ACC112 (cell line): Measurements from ENCODE around the gene U2AF2.

Source experiments
- H2AFZ ChIP-seq: fragments of 200-600 bp; sonication (generic); one replicate; pipeline ENCODE4 v1.6.0; 2017; ENCODE audit warnings: antibody characterized with exemption, low read length; ENCODE audit not compliant: unreplicated experiment
- H3K27ac ChIP-seq: fragments of 200-600 bp; sonication (generic); 2 replicates; pipeline ENCODE4 v1.5.1; 2014; ENCODE audit warnings: low read depth, mild to moderate bottlenecking, antibody characterized with exemption, low read length, moderate library complexity
- H3K27me3 ChIP-seq: fragments of 200-600 bp; sonication (generic); 2 replicates; pipeline ENCODE4 v1.6.1; 2014; ENCODE audit warnings: mild to moderate bottlenecking, antibody characterized with exemption, low read length, moderate library complexity, mixed read lengths; ENCODE audit not compliant: insufficient read depth
- H3K36me3 ChIP-seq: fragments of 200-600 bp; sonication (generic); 2 replicates; pipeline ENCODE4 v1.6.1; 2016; ENCODE audit warnings: mild to moderate bottlenecking, antibody characterized with exemption, low read length, moderate library complexity, mixed read lengths; ENCODE audit not compliant: insufficient read depth
- H3K4me1 ChIP-seq: fragments of 200-600 bp; sonication (generic); one replicate; pipeline ENCODE4 v1.6.1; 2016; ENCODE audit warnings: low read length, mixed read lengths; ENCODE audit not compliant: insufficient read depth, unreplicated experiment, control insufficient read depth
- H3K4me3 ChIP-seq: fragments of 200-600 bp; sonication (generic); 2 replicates; pipeline ENCODE4 v1.5.1; 2014; ENCODE audit warnings: mild to moderate bottlenecking, low read depth, low read length
- H3K79me2 ChIP-seq: fragments of 200-600 bp; sonication (generic); one replicate; pipeline ENCODE4 v1.6.0; 2016; ENCODE audit warnings: low read length; ENCODE audit not compliant: control insufficient read depth, unreplicated experiment, insufficient read depth

The U2AF2 gene

DNA sequence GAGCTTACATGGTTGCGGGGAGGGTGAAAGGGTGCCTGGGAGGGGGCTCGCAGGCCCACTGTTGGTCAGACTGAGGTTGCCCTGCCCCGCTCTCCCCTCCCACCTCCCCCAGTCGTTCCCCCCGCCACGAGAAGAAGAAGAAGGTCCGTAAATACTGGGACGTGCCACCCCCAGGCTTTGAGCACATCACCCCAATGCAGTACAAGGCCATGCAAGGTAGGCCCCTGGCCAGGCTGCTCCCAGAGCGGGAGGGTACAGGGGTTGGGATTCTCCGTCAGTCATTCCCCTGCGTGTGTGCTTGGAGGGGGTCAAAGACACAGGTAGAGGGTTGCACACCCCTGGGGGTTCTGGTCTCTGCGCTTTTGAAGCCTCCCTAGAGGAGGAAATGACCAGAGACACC, 5.6 kb downstream of the U2AF2 start:
- Histone ChIP-seq H3K36me3 (no peaks in the 10 kb centered on the region; the same call in 1 of the 2 replicates), H3K27me3 (no peaks in the 10 kb centered on the region), H3K4me3 (no peak overlapping the region), H3K27ac (no peak overlapping the region), H3K4me1 (peaks cover 23% of the 10 kb centered on the region), H3K79me2 (peaks cover 78% of the 10 kb centered on the region), H2AFZ (no peak overlapping the region)

DNA sequence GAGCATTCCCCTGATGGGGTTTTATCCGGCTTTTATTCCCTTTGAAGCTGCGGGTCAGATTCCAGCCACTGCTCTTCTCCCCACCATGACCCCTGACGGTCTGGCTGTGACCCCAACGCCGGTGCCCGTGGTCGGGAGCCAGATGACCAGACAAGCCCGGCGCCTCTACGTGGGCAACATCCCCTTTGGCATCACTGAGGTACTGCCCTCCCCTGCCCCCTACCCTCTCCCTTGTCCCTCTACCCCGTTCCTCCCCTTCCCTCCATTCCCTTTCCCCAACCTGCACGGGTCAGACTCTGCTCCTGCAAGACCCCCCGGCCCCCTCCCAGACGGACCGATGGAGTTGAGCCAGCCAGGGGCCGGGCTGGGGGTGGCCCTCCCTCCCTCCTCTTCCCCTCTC, 6.2 kb downstream of the U2AF2 start:
- Histone ChIP-seq H3K79me2 (peaks cover 75% of the 10 kb centered on the region), H3K27ac (no peak overlapping the region), H3K27me3 (no peaks in the 10 kb centered on the region), H2AFZ (no peak overlapping the region), H3K4me3 (no peak overlapping the region), H3K36me3 (no peaks in the 10 kb centered on the region; the same call in 1 of the 2 replicates), H3K4me1 (peaks cover 23% of the 10 kb centered on the region)

DNA sequence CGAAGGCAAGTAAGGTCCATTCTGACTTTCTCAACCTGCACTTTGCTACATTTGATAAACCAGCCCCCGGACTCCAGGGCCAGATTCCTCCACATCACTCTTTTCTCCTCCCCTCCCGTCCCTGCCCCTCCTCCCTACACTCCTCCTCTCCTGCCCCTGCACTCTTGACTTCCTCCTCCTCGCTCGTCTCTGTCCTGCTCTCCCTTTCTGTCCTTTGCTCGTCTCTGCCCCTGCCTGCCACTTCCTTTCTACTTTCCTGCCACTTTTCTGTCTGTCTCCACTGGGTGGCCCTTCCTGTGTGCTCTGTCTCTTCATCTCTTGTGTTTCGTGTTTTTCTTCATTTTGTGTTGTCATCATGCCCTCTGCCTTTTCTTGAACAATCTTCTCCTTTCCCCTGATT, 7.0 kb downstream of the U2AF2 start:
- no peaks in the 10 kb centered on the region for H3K27me3 ChIP-seq
- no peak overlapping the region for H2AFZ ChIP-seq
- peaks cover 2% of the 10 kb centered on the region; the same call in 1 of the 2 replicates for H3K36me3 ChIP-seq
- peaks cover 19% of the 10 kb centered on the region for H3K4me1 ChIP-seq
- H3K4me3 ChIP-seq, result no peak overlapping the region
- H3K79me2 ChIP-seq, result peaks cover 73% of the 10 kb centered on the region
- no peak overlapping the region for H3K27ac ChIP-seq

DNA sequence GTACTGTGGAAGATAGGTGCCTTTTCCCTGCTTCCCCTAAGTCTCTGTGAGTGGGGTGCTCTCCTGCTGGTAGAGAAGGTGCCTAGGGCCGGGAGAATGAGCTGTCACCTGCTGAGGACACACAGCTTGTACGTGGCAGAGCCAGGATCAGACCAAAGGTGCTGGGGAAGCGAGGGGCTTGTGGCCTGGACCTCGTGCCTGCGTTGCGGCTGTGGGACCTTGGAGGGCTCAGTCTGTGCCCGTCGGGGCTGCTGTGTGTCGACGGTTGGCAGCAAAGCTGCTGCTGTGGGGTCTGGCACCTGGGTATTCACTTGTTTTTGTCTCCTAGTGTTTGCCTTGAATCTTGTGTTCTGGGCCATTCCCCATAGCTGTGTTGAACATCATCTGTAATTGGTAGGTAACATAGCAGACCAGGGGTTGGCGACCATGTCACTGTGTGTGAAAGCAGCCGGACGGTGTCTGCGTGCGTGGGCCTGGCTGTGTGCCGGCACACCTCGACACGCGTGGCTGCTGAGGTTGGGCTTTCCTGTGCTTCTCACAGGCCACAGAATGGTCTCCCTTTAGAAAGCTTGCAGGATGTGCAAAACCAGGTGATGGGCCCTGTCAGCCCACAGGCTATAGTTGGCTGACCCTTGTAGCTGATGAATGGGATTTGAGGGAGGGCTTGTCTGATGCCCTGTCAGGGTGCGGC, 9.2 kb downstream of the U2AF2 start:
- Histone ChIP-seq H3K27ac (no peak overlapping the region), H3K4me1 (peaks cover 1% of the 10 kb centered on the region)

DNA sequence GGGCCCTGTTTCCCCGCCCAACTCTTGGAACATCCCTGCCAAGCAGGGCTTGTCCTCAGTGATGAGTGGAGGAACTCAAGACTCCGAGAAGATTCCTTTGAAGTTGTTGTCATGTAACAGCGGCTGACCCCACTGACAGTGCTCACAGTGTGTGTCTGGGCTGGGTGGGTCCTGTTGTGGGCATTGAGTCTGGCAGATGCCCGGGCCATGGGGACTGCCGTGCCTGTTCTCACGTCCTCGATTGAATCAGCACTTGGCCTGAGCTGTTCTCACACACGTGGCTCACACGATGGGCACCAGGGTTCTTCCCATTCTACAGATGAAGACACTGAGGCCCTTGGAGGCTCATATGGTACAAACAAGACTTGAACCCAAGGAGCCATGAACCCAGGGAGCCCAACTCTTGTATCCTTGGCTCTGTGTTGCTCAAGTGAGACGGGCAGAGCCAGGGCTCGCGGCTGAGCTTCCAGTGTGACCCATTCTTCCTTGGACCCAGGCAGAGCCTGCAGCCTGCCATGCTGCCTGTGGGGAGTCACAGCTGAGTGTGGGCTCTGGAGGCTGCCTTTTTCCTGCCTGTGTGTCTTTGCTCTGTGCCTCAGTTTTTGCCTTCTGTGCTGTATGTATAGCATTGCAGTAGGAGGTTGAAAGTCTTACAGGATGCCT, 11.6 kb downstream of the U2AF2 start:
- Histone ChIP-seq H3K27ac (no peak overlapping the region), H3K27me3 (no peaks in the 10 kb centered on the region), H3K4me1 (peaks cover 3% of the 10 kb centered on the region), H3K79me2 (peaks cover 38% of the 10 kb centered on the region), H2AFZ (no peak overlapping the region), H3K4me3 (no peak overlapping the region), H3K36me3 (peaks cover 2% of the 10 kb centered on the region; the same call in 1 of the 2 replicates)

More for the DNA sequence above, 9.2 kb downstream of the U2AF2 start:
- no peaks in the 10 kb centered on the region for H3K27me3 ChIP-seq
- no peak overlapping the region for H3K4me3 ChIP-seq
- peaks cover 2% of the 10 kb centered on the region; the same call in 1 of the 2 replicates for H3K36me3 ChIP-seq
- H2AFZ ChIP-seq, result no peak overlapping the region
- H3K79me2 ChIP-seq, result peaks cover 52% of the 10 kb centered on the region

DNA sequence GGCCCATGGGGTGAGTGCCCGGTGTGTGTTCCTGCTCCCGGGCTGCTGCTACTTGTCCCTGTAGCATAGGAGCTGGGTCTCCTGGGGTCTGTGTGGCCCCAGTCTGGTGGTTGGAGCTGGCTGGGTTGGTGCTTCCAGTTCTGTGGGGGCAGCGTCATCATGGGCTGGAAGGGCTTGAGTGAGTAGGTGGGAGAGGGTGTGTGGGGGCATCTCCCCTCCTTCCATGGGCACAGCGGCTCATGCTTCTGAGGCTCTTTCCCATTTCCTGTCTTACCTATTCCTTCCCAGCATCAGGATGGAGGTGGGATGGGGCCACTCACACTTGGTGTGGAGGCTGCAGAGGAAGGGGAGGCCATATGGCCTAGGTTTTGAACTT, 12.2 kb downstream of the U2AF2 start:
- Histone ChIP-seq H3K4me1 (peaks cover 8% of the 10 kb centered on the region), H3K4me3 (no peak overlapping the region), H3K79me2 (peaks cover 34% of the 10 kb centered on the region), H2AFZ (no peak overlapping the region), H3K36me3 (peaks cover 2% of the 10 kb centered on the region; the same call in 1 of the 2 replicates), H3K27ac (no peak overlapping the region), H3K27me3 (no peaks in the 10 kb centered on the region)

DNA sequence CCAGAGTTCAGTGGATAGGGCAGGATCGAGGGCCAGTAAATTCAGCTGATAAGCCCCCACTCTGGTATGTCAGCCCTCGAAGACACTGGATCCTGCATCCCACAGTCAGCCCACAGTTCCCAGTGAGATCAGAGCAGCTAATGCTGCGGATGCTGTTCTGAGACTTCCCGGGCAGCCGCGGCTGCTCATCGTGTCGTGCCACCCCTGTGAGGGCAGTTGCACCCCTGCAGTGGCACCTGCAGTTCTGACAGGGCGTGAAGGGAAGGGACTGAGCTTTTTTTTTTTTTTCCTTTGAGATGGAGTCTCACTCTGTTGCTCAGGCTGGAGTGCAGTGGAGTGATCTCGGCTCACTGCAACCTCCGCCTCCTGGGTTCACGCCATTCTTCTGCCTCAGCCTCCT, 12.7 kb downstream of the U2AF2 start:
- Histone ChIP-seq H3K4me3 (no peak overlapping the region), H3K36me3 (peaks cover 2% of the 10 kb centered on the region; the same call in 1 of the 2 replicates), H2AFZ (no peak overlapping the region), H3K27ac (no peak overlapping the region), H3K27me3 (no peaks in the 10 kb centered on the region), H3K79me2 (peaks cover 34% of the 10 kb centered on the region), H3K4me1 (peaks cover 13% of the 10 kb centered on the region)

DNA sequence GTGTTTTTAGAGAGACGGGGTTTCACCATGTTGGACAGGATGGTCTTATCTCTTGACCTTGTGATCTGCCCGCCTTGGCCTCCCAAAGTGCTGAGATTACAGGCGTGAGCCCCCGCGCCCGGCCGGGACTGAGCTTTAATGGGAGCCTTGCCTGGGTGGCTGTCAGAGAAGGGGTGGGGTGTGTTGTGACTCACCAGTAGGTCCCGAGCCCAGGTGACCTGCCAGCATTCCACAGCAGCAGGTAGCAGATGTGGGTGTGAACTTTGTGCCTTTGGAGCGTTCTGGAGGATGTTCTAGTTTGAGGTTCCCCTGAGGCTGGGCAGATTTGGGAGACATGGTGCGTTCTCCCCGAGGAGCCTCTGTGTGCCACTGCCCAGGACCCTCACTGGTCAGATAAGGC, 13.1 kb downstream of the U2AF2 start:
- Histone ChIP-seq H3K27ac (no peak overlapping the region), H3K79me2 (peaks cover 30% of the 10 kb centered on the region), H3K27me3 (no peaks in the 10 kb centered on the region), H3K36me3 (peaks cover 2% of the 10 kb centered on the region; the same call in 1 of the 2 replicates), H3K4me1 (peaks cover 13% of the 10 kb centered on the region), H3K4me3 (no peak overlapping the region), H2AFZ (no peak overlapping the region)

DNA sequence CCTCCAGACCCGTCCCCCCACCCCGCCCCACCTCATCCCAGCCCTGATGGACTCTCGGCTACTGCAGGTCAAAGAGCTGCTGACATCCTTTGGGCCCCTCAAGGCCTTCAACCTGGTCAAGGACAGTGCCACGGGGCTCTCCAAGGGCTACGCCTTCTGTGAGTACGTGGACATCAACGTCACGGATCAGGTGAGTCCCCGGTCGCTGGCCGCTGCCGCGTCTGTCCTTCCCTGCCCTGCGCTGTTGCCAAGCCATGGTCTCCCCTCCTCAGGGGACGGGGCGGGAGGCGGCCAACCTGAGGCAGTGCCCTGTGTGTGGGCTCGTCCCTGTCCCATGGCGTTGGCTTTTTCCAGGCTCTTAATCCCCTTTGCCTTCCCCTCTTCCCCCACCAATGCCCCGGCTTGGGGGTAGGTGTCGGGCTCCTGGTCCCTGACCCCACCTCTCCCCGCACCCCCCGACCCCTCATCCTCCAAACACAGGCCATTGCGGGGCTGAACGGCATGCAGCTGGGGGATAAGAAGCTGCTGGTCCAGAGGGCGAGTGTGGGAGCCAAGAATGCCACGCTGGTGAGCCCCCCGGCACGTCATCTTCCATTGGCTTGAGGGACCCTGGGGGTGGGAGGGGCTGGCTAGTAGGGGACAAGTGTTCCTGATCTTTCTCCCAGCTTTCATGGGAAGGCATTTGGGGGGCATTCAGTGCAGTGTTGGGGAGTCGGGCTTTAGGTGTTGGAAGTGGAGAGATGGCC, 13.9 kb downstream of the U2AF2 start:
- Histone ChIP-seq H3K4me1 (peaks cover 16% of the 10 kb centered on the region), H3K4me3 (no peak overlapping the region), H3K79me2 (peaks cover 29% of the 10 kb centered on the region), H2AFZ (no peak overlapping the region), H3K36me3 (peaks cover 2% of the 10 kb centered on the region; the same call in 1 of the 2 replicates), H3K27ac (no peak overlapping the region), H3K27me3 (no peaks in the 10 kb centered on the region)

DNA sequence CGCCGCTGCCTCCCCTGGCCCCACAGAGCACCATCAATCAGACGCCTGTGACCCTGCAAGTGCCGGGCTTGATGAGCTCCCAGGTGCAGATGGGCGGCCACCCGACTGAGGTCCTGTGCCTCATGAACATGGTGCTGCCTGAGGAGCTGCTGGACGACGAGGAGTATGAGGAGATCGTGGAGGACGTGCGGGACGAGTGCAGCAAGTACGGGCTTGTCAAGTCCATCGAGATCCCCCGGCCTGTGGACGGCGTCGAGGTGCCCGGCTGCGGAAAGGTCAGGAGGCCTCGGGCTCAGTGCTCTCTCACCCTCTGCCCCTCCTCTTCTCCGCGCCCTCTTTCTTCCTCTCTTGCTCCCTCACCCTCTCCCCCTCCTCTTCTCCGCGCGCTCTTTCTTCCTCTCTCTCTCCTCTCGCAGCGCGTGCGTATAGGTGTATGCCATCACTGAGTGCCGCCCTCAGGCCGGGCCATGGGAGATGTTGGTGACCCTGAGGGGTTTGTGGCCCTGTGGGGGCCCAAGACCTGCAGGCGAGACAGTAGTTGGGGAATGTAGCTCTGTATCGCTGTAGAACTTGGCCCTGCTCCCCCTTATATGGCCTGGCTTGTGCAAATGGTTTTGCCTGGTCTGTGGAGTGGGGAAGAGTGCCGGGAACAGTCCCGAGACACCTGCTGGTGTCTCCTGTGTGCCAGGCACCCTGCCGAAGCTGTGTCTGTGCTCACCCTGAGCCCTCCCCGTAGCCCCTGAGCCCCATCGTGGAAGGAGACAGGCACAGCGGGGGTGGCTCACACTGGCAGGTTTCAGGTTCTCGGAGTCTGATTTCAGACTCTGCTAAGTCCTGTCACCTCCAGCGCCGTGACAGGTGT, 14.8 kb downstream of the U2AF2 start:
- Histone ChIP-seq H3K4me1 (peaks cover 20% of the 10 kb centered on the region), H3K36me3 (peaks cover 2% of the 10 kb centered on the region; the same call in 1 of the 2 replicates), H3K4me3 (no peak overlapping the region), H3K27me3 (no peaks in the 10 kb centered on the region), H2AFZ (no peak overlapping the region), H3K27ac (no peak overlapping the region), H3K79me2 (peaks cover 31% of the 10 kb centered on the region)
